ENCODE data around the gene USP3. TPM values are rescaled to one million over a fixed set of nuclear protein-coding genes. Genes with fewer than 3 reads are reported as not detected.

The USP3 gene
- polyA plus RNA-seq, 1 of the 3 experiments (the other 2 are of a cell fraction): 9.3 TPM

GRCh38 chr15:63605816-63606215 is 101.4 kb downstream of the USP3 start:
- Histone ChIP-seq H2AFZ (ENCODE audit: low read depth) (no peak overlapping the region), H3K36me3 (replicated peaks in 1 of 2; ENCODE audit: control insufficient read depth in 1 of 2, insufficient read depth in 2 of 2, low read length in 1 of 2) (peaks cover 12 to 22% of the 10 kb centered on the region in 2 experiments), H3K9me3 (no peaks in the 10 kb centered on the region), H3K27ac (ENCODE audit: low read depth in 2 of 2, low read length in 1 of 2) (no peak overlapping the region), H3K9me2 (no peaks in the 10 kb centered on the region), H3F3A (replicated peaks; ENCODE audit: insufficient read depth) (peaks cover 9% of the 10 kb centered on the region), H3K27me3 (ENCODE audit: insufficient read depth) (no peaks in the 10 kb centered on the region), H3K4me3 (ENCODE audit: low read depth in 2 of 2, low read length in 1 of 2) (no peak overlapping the region), H3K9ac (no peak overlapping the region), H3K79me2 (ENCODE audit: insufficient read depth) (no peaks in the 10 kb centered on the region), H3K4me1 (ENCODE audit: control insufficient read depth in 1 of 2, insufficient read depth in 2 of 2, low read depth in 1 of 2, low read length in 1 of 2) (peaks cover 9 to 15% of the 10 kb centered on the region in 2 experiments), H3K4me2 (no peak overlapping the region), H4K20me1 (ENCODE audit: insufficient read depth) (no peaks in the 10 kb centered on the region)
- DNase-seq: no peak
- ChIA-PET CTCF (no interaction called here), POLR2A (no interaction called here)
- 100% methylated on average over 1 of the region's 7 CpGs for WGBS (ENCODE audit: low lambda C conversion rate)
- TF ChIP-seq PBX3 (IDR thresholded peaks at IDR 0.05) (no peak), RCOR1 (IDR thresholded peaks at IDR 0.05; ENCODE audit: low read length) (no peak), USF2 (IDR thresholded peaks at IDR 0.05; ENCODE audit: borderline replicate concordance, low read depth, low read length) (no peak), MEF2A (IDR thresholded peaks at IDR 0.05; ENCODE audit: borderline replicate concordance, low read depth) (no peak), TAF1 (IDR thresholded peaks at IDR 0.05; ENCODE audit: borderline replicate concordance, low read depth, low read length) (no peak), MAX (IDR thresholded peaks at IDR 0.05; ENCODE audit: low read depth) (no peak), CTCF (IDR thresholded peaks at IDR 0.05) (no peak), JUND (IDR thresholded peaks at IDR 0.05) (no peak), EP300 (IDR thresholded peaks at IDR 0.05; ENCODE audit: borderline replicate concordance in 1 of 2, low read depth in 1 of 2, low read length in 1 of 2) (no peak), FOXM1 (IDR thresholded peaks at IDR 0.05; ENCODE audit: low read depth) (no peak), REST (IDR thresholded peaks at IDR 0.05; ENCODE audit: low read depth, low read length) (no peak), FOSL2 (IDR thresholded peaks at IDR 0.05; ENCODE audit: borderline replicate concordance, low read depth) (no peak), RFX5 (IDR thresholded peaks at IDR 0.05; ENCODE audit: low read length) (no peak), YY1 (IDR thresholded peaks at IDR 0.05; ENCODE audit: low read depth) (no peak), CHD2 (IDR thresholded peaks at IDR 0.05; ENCODE audit: low read length, partially characterized antibody) (no peak), GABPA (IDR thresholded peaks at IDR 0.05; ENCODE audit: low read depth) (no peak), GATA2 (CRISPR knock-in tag; IDR thresholded peaks at IDR 0.05) (no peak), FOXJ3 (CRISPR knock-in tag; IDR thresholded peaks at IDR 0.05) (no peak), RXRA (IDR thresholded peaks at IDR 0.05; ENCODE audit: borderline replicate concordance, low read depth) (no peak), TCF12 (IDR thresholded peaks at IDR 0.05) (no peak)

Data from SK-N-SH (cell line).